Measurements from ENCODE around the gene ZWILCH.

The ZWILCH gene

DNA sequence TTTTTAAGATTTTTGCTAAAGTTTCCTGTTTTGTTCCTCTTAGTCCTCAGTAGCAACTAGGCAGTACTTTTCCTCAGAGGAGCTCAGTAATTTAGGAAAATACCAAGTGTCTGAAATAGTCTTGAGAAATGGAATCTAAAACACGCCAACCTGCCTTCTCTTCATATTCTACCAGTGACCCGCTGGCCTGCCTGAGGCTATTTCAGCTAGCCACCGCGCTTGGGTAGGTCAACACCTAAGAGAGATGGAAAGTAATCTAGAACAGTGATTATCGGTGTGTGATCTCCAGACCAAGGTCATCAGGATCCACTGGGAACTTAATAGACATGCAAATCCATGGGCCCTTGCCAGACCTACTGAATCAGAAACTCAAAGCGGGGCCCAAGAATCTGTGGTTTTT lies 53.1 kb downstream of the ZWILCH start:
- FAIRE-seq = no peak

DNA sequence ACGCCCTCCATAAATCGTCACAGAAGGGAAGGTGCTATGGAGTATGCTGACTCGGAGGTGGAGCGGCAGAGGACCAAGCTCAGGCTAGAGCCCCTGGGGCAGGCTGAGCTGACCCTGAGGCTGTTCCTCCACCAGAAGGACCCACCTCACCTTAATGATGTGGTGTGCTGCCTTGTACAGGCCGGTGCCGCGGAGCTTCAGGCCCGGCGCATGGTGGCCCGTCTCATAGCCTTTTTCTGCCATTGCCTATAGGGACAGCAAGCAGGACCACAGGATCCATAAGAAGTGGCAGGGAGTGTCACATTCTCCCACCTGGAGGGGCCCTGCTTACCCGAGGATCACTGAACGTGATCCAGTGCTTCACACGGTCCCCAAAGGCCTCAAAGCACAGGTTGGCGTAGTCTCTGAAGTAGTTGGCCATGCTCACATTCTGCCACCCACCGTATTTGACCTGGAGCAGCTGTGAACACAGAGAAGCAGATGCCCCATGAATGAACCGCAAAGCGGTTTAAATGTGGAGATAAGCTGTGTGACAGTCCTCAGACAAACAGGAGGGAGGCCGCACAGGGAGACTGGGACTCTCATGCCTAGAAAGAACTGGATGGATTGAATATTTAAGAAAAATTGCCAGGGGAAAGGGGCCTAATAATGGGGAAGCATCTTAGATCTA lies 55.9 kb downstream of the ZWILCH start:
- no peak for FAIRE-seq

DNA sequence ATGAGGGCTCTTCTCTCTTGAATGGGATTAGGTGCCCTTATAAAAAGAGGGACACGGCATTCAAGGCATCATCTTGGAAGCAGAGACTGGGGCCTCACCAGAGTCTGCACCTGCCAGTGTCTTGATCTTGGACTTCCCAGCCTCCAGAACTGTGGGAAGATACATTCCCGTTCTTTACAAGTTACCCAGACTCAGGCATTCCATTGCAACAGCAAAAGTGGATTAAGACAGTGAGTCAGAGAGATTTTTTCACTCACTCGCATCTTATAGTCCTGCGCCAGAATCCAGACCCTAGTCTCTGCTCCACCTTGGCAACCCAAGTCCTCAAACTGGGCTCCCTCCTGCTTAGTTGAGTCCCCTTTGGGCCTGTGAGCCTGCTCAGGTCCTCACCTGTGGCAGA lies 58.0 kb downstream of the ZWILCH start:
- no peak for FAIRE-seq

- no peak for FAIRE-seq
Measured at GRCh38 chr15:66563566-66564110, 58.5 kb downstream of the ZWILCH start.

- FAIRE-seq = no peak
Measured at GRCh38 chr15:66564136-66565041, 59.3 kb downstream of the ZWILCH start.

- no peak for FAIRE-seq
Measured at GRCh38 chr15:66565141-66565641, 60.1 kb downstream of the ZWILCH start.

- no peak for FAIRE-seq
Measured at GRCh38 chr15:66565741-66566144, 60.6 kb downstream of the ZWILCH start, which contains the start of gene LCTL. TSS of gene LCTL (minus strand) at chr15:66565998. CDS start at chr15:66565365, 633 bp downstream.

DNA sequence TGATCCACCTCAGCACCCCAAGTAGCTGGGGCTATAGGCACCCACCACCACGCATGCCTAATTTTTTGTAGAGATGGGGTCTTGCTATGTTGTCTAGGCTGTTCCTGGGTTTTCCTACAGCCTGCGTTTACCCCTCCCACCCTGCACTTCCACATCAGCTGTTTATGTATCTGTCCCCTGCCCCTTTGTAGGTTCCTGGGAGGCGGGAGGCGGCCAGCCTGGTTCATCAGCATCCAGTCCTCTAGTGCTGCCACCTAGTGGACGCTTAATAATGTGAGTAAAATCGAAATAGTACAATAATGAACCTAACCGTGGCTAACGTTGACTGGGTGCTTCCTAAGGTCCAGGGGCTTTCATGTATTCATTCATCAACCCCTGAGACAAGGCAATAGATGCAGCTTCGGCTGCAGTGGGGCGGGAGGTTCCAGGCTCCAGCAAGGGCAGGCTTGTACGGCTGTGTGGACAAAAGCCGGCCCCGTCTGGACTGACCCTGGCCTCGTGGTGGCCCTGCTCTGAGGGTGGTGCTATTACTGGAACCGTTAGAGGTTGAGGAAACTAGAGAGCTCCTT lies 61.9 kb downstream of the ZWILCH start:
- no peak for FAIRE-seq

GRCh38 chr15:66567897-66568296 lies 62.8 kb downstream of the ZWILCH start:
- FAIRE-seq = no peak

- no peak for FAIRE-seq
Measured at GRCh38 chr15:66569461-66570137, 64.5 kb downstream of the ZWILCH start.

DNA sequence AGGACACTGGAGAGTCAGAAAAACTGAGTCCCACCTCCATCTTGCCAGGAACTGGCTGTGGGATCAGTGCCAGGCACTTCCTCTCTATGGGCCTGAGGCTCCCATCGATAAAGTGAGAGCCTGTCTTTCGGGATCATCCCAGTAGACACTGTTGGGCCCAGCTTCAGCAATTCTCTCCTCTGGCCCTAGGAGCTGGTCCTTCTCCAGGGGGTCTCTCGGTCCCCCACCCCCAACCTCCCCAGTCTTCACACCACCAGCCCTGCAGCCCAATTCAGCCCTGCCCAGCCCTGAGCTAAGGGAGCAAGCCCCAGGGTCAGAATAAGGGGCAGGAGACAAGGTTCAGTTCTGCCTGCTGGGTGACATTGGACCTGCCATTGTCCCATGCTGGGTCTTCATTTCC lies 65.2 kb downstream of the ZWILCH start:
- FAIRE-seq = no peak

DNA sequence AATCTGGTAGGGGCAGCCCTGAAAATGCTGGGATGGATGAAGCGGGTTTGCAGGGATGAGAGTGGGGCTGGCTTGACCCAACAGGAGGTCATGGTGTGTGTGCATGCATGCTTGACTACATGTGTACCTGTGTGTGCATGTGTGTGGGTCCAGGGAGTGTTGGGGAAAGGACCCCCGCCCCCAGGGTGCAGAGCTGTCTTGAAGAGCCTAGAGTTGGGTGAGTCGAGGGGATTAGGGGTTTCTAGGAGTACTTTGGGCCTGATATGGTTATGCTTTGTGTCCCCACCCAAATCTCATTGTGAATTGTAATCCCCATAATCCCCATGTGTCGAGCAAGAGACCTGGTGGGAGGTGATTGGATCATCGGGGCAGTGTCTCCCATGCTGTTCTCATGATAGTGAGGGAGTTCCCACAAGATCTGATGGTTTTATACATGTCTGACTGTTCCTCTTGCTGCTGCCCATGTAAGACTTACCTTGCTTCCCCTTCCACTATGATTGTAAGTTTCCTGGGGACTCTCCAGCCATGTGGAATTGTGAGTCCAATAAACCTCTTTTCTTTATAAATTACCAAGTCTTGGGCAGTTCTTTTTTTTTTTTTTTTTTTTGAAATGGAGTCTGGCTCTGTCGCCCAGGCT lies 65.8 kb downstream of the ZWILCH start:
- FAIRE-seq = no peak

DNA sequence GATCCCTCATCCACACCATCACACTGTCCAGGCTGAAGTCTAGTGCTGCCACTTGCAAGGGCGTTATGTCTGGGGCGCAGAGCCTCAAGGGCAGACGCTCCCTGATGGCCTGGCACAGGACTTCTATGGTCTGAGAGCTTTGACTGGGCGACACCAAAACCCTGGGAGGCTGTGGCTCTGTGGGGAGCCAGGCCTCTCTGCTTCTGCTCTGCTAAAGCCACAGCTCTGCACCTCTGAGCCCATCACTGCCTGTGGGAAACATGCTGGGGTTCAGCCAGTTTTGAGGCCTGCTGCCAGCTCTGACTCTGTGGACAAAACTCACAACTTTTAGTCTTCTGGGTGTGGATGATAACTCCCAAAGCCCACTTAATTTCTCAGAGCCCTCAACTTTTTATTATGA lies 67.0 kb downstream of the ZWILCH start:
- FAIRE-seq = no peak

GRCh38 chr15:66573348-66573718 lies 68.2 kb downstream of the ZWILCH start:
- FAIRE-seq = no peak

DNA sequence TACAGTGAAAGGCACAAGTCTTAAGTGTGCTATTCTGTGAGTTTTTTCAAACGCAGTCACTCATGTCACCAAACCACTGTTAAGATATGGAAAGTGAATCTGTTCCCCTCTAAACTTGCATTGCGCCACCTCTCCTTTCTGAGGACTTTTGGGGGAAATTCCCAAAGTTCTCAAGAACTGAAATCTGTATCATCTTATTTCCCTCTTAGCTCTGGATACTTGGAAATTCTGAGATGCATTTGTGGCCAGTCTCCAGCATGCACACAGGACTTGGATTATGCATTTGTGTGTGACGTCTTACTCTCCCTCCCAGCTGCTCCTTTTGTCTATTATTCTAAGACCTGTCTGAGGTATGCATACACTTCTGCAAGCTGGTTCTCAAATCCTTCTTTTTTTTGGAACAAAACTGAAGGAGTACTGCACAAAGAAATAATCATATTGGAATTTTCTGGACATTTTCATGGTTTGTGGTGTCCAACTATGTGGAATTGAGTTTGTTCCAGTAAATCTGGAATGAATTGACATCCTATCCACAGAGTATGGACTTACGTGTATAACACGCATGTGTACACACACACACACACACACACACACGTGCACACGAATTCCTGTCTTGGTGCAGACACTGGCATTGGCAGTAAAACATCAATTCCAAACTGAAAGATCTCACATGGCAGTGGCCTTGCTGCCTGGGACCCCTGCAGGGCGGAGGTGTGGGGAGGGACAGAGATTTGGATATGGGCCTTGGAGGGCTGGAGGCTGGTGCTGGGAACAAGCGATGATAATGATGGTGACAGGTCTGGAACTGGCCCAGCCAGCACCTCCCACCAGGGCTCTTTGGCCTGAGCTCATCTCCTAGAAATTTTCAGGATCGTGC lies 68.8 kb downstream of the ZWILCH start:
- no peak for FAIRE-seq

DNA sequence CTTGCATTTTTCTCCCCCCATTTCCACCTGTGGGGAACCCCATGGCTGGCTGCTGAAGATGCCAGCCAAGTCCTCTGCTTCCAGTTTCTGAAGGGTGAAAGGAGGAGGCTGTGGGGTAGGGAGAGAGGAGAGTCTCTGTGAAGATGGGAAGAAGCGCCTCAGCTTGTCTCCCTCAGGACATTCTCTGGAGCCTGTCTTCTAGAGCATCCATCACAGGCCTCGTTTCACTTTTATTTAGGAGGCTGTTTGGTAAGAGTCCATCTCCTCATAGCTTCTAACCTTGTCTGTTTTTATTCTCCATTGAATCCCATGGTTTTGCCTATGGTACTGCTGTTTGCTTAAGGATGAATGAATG lies 69.4 kb downstream of the ZWILCH start:
- FAIRE-seq = no peak

DNA sequence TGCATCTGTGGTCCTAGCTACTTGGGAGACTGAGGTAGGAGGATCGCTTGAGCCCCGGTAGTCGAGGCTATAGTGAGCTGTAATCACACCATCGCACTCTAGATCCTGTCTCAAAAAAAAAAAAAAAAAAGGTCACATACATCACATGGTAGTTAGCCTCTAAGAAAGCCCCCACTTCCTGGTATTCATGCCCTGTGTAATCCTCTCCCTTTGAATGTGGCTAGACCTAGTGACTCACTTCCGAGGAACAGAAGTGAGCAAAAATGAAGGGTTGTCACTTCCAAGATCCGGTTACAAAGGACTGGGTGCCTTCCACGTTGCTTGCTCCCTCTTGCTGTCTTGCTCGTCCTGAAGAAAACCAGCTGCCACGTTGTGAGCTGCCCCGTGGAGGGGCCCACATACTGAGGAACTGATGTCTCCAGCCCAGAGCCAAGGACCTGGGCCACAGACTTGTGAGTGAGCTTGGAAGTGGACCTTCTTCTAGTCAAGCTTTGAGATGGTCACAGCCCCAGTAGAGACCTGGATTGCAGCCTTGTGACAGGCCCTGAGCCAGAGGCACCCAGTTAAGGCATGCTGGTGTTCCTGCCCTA lies 73.3 kb downstream of the ZWILCH start:
- FAIRE-seq = no peak

DNA sequence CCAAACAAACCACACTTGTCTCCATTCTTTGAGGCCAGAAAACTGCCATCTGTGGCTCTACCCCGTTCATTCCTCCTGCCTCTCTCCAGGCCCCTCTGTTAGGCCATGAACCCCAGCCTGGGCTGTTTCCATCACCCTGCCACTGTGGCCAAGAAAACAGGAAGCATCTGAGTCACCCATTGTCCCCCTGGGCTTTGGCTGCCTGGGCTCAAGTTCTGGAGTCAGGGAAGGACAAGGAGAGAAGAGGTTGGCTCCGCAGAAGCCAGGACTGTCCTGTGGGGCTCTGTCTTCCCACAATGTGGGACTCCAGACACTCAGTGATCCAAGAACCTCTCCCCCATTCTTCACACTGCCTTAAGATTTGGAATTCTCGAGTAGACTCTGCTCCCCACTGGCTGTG lies 75.5 kb downstream of the ZWILCH start:
- FAIRE-seq = no peak

- FAIRE-seq = no peak
Measured at GRCh38 chr15:66581972-66582537, 76.9 kb downstream of the ZWILCH start.
